A549 (cell line): ENCODE measurements around the gene SORL1-AS1.

ENCODE experiments used
- ATAC-seq, 2 experiments: fragments of 200-7000 bp in 1 of 2; fragments of >200 bp in 1 of 2; cut with Nextera tagmentation in 1 of 2; cut with Tn5 transposase in 1 of 2; 3 replicates each; pipeline versions ENCODE4 v1.8.0 to v1.9.1; 2018 to 2020; ENCODE audit warnings: mild to moderate bottlenecking in 1 of 2, moderate library complexity in 1 of 2
- CTCF ChIA-PET: fragments of 300-600 bp; sonication (Branson Sonifier 250); formaldehyde crosslinking; extraction: SDS; loops from one replicate; lab custom pipeline; 2021; ENCODE audit warnings: antibody characterized with exemption, inconsistent platforms; lab: Yijun Ruan, JAX
- POLR2A ChIA-PET: fragments of 350-600 bp; formaldehyde crosslinking; extraction: SDS; loops from one replicate; lab custom pipeline; 2021; ENCODE audit warnings: antibody characterized with exemption, inconsistent platforms; lab: Yijun Ruan, JAX
- DNase-seq, 2 experiments: peaks; one replicate each; pipeline versions ENCODE4 v3.0.0 to v3.0.0-alpha.2; 2011 to 2016; ENCODE audit warnings: low read depth in 1 of 2, low spot score in 1 of 2
- FAIRE-seq: peaks from 2 replicates; lab custom pipeline; 2011; peaks lifted over from hg19 to GRCh38; lab: Jason Lieb, UNC
- H3K27ac ChIP-seq, 2 experiments: fragments of >200 bp; sonication (Bioruptor Twin); formaldehyde crosslinking; 3 replicates each; pipeline ENCODE4 v1.5.1; 2016 to 2017
- H3K4me1 ChIP-seq: fragments of >200 bp; sonication (Bioruptor Twin); formaldehyde crosslinking; 3 replicates; pipeline ENCODE4 v1.6.1; 2016
- H3K4me2 ChIP-seq: fragments of >200 bp; sonication (Bioruptor Twin); formaldehyde crosslinking; 3 replicates; pipeline ENCODE4 v1.6.1; 2016
- H3K4me3 ChIP-seq: fragments of >200 bp; sonication (Bioruptor Twin); formaldehyde crosslinking; 3 replicates; pipeline ENCODE4 v1.5.1; 2016
- H3K9me3 ChIP-seq: fragments of >200 bp; sonication (Bioruptor Twin); formaldehyde crosslinking; 3 replicates; pipeline ENCODE4 v1.6.1; 2016
- BHLHE40 ChIP-seq: IDR thresholded peaks from 2 replicates; pipeline ENCODE4 v1.6.1; 2012; ENCODE audit warnings: low read depth, low read length, inconsistent platforms
- CBX2 ChIP-seq: fragments of 200-600 bp; sonication (generic); IDR thresholded peaks from 2 replicates; pipeline ENCODE4 v1.6.1; 2016; ENCODE audit warnings: low read depth, mild to moderate bottlenecking, borderline replicate concordance
- CBX8 ChIP-seq: fragments of 200-600 bp; sonication (generic); IDR thresholded peaks from 2 replicates; pipeline ENCODE4 v1.6.1; 2016
- EHF ChIP-seq: fragments of 250-450 bp; sonication (Bioruptor Pico); IDR thresholded peaks from 2 replicates; pipeline ENCODE4 v1.5.0; 2020; ENCODE audit warnings: mild to moderate bottlenecking
- EHMT2 ChIP-seq: fragments of 200-600 bp; sonication (generic); IDR thresholded peaks from 2 replicates; pipeline ENCODE4 v1.6.1; 2016; ENCODE audit warnings: antibody characterized with exemption, low read depth, mild to moderate bottlenecking, moderate library complexity
- ESRRA ChIP-seq: fragments of 150-350 bp; IDR thresholded peaks from 2 replicates; pipeline ENCODE4 v1.6.1; 2014; ENCODE audit warnings: mild to moderate bottlenecking, low read length, borderline replicate concordance
- HDAC2 ChIP-seq: fragments of 200-600 bp; sonication (generic); IDR thresholded peaks from 2 replicates; pipeline ENCODE4 v1.6.1; 2016
- HOXA7 ChIP-seq: fragments of 250-450 bp; sonication (Bioruptor Pico); IDR thresholded peaks from 2 replicates; pipeline ENCODE4 v1.5.0; 2020; ENCODE audit warnings: mild to moderate bottlenecking, moderate library complexity
- HOXB13 ChIP-seq: fragments of 250-450 bp; sonication (Bioruptor Pico); IDR thresholded peaks from 2 replicates; pipeline ENCODE4 v1.5.0; 2020; ENCODE audit warnings: low read depth, mild to moderate bottlenecking, moderate library complexity
- HOXB5 ChIP-seq: fragments of 250-450 bp; sonication (Bioruptor Pico); IDR thresholded peaks from 2 replicates; pipeline ENCODE4 v1.5.0; 2020; ENCODE audit warnings: mild to moderate bottlenecking, moderate library complexity
- JUN ChIP-seq, 2 experiments: fragments of >200 bp; sonication (Bioruptor Twin); formaldehyde crosslinking; IDR thresholded peaks; 2 replicates in 1 of 2; 3 replicates in 1 of 2; pipeline ENCODE4 v1.6.1; 2016 to 2017
- KDM1A ChIP-seq: fragments of 200-600 bp; sonication (generic); IDR thresholded peaks from 2 replicates; pipeline ENCODE4 v1.6.1; 2016; ENCODE audit warnings: low read depth, mild to moderate bottlenecking
- MAFK ChIP-seq: fragments of 450-650 bp; IDR thresholded peaks from 2 replicates; pipeline ENCODE4 v1.6.1; 2014; ENCODE audit not compliant: partially characterized antibody
- NFE2L2 ChIP-seq: fragments of 150-350 bp; conservative IDR thresholded peaks from 2 replicates; pipeline ENCODE4 v1.6.1; 2014; ENCODE audit warnings: low read length
- NR3C1 ChIP-seq: fragments of >200 bp; sonication (Bioruptor Twin); formaldehyde crosslinking; IDR thresholded peaks from 3 replicates; pipeline ENCODE4 v1.6.1; 2017
- POLR2A ChIP-seq: IDR thresholded peaks from 2 replicates; pipeline ENCODE4 v1.6.1; 2012; ENCODE audit warnings: mild to moderate bottlenecking, low read length
- RAD21 ChIP-seq, 2 experiments: fragments of >200 bp in 1 of 2; sonication (Bioruptor Twin) in 1 of 2; formaldehyde crosslinking in 1 of 2; IDR thresholded peaks in 1 of 2; conservative IDR thresholded peaks in 1 of 2; 2 replicates in 1 of 2; 3 replicates in 1 of 2; pipeline ENCODE4 v1.6.1; 2012 to 2018; ENCODE audit warnings: inconsistent platforms in 1 of 2
- RCOR1 ChIP-seq: fragments of 150-350 bp; IDR thresholded peaks from 2 replicates; pipeline ENCODE4 v1.6.1; 2014; ENCODE audit warnings: antibody characterized with exemption, low read length, low read depth
- RFX5 ChIP-seq: fragments of 450-650 bp; IDR thresholded peaks from 2 replicates; pipeline ENCODE4 v1.7.1; 2014; ENCODE audit warnings: antibody characterized with exemption, mild to moderate bottlenecking, moderate library complexity
- RNF2 ChIP-seq: fragments of 200-600 bp; sonication (generic); IDR thresholded peaks from 2 replicates; pipeline ENCODE4 v1.6.1; 2016; ENCODE audit warnings: low read depth, mild to moderate bottlenecking, antibody characterized with exemption, moderate library complexity, borderline replicate concordance
- SREBF2 ChIP-seq: fragments of 450-650 bp; IDR thresholded peaks from 2 replicates; pipeline ENCODE4 v1.6.1; 2014; ENCODE audit warnings: mild to moderate bottlenecking, moderate library complexity
- TFCP2L1 ChIP-seq: fragments of 250-450 bp; sonication (Bioruptor Pico); IDR thresholded peaks from 2 replicates; pipeline ENCODE4 v1.5.0; 2021; ENCODE audit warnings: mild to moderate bottlenecking
- ZFP36 ChIP-seq: fragments of 450-650 bp; IDR thresholded peaks from 2 replicates; pipeline ENCODE4 v1.6.1; 2014; ENCODE audit warnings: borderline replicate concordance; ENCODE audit not compliant: partially characterized antibody
- ZNF302 ChIP-seq: fragments of 250-450 bp; sonication (Bioruptor Pico); IDR thresholded peaks from 2 replicates; pipeline ENCODE4 v1.9.0; 2021; ENCODE audit warnings: inconsistent platforms, mild to moderate bottlenecking, moderate library complexity
- WGBS: methylation state at CpG from one replicate; pipeline ENCODE4 v1.1.6; 2017; ENCODE audit errors: missing lambda C conversion rate; 5-methylcytosine and 5-hydroxymethylcytosine counted together
- TF ChIP-seq, protein P1 (sequence below): fragments of 250-450 bp; sonication (Bioruptor Pico); IDR thresholded peaks from 2 replicates; pipeline ENCODE4 v1.5.0; 2021; ENCODE audit warnings: mild to moderate bottlenecking, moderate library complexity, borderline replicate concordance
- TF ChIP-seq, protein P2 (sequence below): fragments of >200 bp; sonication (Bioruptor Twin); formaldehyde crosslinking; IDR thresholded peaks from 3 replicates; pipeline ENCODE4 v1.5.1; 2016
- TF ChIP-seq, protein P3 (sequence below): IDR thresholded peaks from 2 replicates; pipeline ENCODE4 v1.6.1; 2012
- TF ChIP-seq, protein P4 (sequence below): fragments of >200 bp; sonication (Bioruptor Twin); formaldehyde crosslinking; IDR thresholded peaks from 2 replicates; pipeline ENCODE4 v1.6.1; 2016
- TF ChIP-seq, protein P5 (sequence below): IDR thresholded peaks from 2 replicates; pipeline ENCODE4 v1.6.1; 2012; ENCODE audit warnings: low read depth, borderline replicate concordance
- TF ChIP-seq, protein P6 (sequence below): fragments of 150-350 bp; IDR thresholded peaks from 2 replicates; pipeline ENCODE4 v1.6.1; 2014; ENCODE audit warnings: low read depth, mild to moderate bottlenecking, low read length

The SORL1-AS1 gene

DNA sequence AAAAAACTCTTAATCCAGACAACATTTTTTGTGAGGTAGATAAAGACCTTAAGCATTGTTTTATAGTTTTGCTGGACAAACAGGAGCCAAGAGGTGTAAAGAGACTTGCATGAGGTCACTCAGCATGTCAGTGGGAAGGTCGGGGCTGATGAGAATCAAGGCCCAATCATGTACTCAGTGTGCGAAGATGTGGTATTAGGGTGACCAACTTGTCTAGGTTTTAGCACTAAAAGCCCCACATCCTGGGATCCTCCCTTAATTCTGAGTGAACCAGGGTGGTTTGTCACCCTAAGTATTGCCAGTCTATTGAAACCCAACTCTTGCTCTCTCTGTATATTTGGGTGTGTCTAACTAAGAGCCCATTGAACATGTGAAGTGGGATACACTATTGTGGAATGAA lies 19.5 kb upstream of the SORL1-AS1 start:
- Histone ChIP-seq H3K4me3 (no peak overlapping the region), H3K27ac (no peak overlapping the region), H3K4me2 (no peak overlapping the region), H3K9me3 (no peaks in the 10 kb centered on the region), H3K4me1 (peaks cover 15% of the 10 kb centered on the region)
- 68% methylated on average over 2 of the region's 2 CpGs for WGBS
- ATAC-seq (no peak), FAIRE-seq (no peak), DNase-seq (no peak)
- TF ChIP-seq NR3C1 = no peak
- TF ChIP-seq JUN (IDR thresholded peaks at IDR 0.05) = no peak
- TF ChIP-seq POLR2A = no peak
- no peak for TF ChIP-seq SREBF2
- no peak for TF ChIP-seq HDAC2
- TF ChIP-seq, protein P1, sequence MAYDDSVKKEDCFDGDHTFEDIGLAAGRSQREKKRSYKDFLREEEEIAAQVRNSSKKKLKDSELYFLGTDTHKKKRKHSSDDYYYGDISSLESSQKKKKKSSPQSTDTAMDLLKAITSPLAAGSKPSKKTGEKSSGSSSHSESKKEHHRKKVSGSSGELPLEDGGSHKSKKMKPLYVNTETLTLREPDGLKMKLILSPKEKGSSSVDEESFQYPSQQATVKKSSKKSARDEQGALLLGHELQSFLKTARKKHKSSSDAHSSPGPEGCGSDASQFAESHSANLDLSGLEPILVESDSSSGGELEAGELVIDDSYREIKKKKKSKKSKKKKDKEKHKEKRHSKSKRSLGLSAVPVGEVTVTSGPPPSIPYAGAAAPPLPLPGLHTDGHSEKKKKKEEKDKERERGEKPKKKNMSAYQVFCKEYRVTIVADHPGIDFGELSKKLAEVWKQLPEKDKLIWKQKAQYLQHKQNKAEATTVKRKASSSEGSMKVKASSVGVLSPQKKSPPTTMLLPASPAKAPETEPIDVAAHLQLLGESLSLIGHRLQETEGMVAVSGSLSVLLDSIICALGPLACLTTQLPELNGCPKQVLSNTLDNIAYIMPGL (CRISPR knock-in tag) = no peak
- TF ChIP-seq, protein P2, sequence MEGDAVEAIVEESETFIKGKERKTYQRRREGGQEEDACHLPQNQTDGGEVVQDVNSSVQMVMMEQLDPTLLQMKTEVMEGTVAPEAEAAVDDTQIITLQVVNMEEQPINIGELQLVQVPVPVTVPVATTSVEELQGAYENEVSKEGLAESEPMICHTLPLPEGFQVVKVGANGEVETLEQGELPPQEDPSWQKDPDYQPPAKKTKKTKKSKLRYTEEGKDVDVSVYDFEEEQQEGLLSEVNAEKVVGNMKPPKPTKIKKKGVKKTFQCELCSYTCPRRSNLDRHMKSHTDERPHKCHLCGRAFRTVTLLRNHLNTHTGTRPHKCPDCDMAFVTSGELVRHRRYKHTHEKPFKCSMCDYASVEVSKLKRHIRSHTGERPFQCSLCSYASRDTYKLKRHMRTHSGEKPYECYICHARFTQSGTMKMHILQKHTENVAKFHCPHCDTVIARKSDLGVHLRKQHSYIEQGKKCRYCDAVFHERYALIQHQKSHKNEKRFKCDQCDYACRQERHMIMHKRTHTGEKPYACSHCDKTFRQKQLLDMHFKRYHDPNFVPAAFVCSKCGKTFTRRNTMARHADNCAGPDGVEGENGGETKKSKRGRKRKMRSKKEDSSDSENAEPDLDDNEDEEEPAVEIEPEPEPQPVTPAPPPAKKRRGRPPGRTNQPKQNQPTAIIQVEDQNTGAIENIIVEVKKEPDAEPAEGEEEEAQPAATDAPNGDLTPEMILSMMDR = no peak
- no peak for TF ChIP-seq TFCP2L1 (CRISPR knock-in tag)
- no peak for TF ChIP-seq EHF (CRISPR knock-in tag)
- TF ChIP-seq RAD21 (conservative IDR thresholded peaks at IDR 0.05 in 1 of 2, IDR thresholded peaks at IDR 0.05 in 1 of 2) = no peak
- TF ChIP-seq KDM1A = no peak
- TF ChIP-seq, protein P3, sequence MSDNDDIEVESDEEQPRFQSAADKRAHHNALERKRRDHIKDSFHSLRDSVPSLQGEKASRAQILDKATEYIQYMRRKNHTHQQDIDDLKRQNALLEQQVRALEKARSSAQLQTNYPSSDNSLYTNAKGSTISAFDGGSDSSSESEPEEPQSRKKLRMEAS = no peak
- CTCF ChIA-PET = no interaction called here
- POLR2A ChIA-PET = no interaction called here

DNA sequence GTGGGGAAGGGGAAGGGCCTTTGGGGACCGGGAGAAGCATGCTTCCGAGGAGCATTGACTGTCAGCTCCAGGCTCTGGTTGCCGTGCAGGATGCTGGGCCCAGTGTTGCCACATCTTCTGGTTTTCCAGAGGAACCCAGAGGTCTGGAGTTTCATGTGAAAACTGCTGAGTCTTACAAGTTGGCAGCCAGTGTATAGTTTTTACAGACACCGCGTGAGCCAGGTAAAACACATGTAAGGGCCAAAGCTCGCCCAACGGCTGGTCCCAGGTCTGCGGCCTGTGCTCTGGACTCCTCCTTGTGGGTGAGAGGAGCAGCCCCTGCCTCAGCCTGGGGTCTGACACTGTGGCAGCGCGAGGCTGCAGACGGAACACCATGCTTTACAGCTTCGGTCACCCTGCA lies 18.4 kb upstream of the SORL1-AS1 start:
- ChIA-PET POLR2A (no interaction called here), CTCF (interaction anchor here (0.5 kb wide), 1 partner anchor 219 kb away, joined by 4 read pairs; no protein-coding TSS in a partner anchor)
- Histone ChIP-seq H3K4me2 (no peak overlapping the region), H3K27ac (no peak overlapping the region), H3K4me1 (peaks cover 17% of the 10 kb centered on the region), H3K4me3 (no peak overlapping the region), H3K9me3 (no peaks in the 10 kb centered on the region)
- ATAC-seq (no peak), DNase-seq (no peak), FAIRE-seq (no peak)
- 93% methylated on average over 12 of the region's 12 CpGs for WGBS
- TF ChIP-seq EHMT2 = no peak
- no peak for TF ChIP-seq RFX5
- no peak for TF ChIP-seq MAFK
- TF ChIP-seq RCOR1 = no peak
- TF ChIP-seq, protein P4, sequence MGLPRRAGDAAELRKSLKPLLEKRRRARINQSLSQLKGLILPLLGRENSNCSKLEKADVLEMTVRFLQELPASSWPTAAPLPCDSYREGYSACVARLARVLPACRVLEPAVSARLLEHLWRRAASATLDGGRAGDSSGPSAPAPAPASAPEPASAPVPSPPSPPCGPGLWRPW = no peak
- TF ChIP-seq HOXB5 (CRISPR knock-in tag) = no peak
- TF ChIP-seq HOXA7 = no peak
- TF ChIP-seq EHF (CRISPR knock-in tag) = no peak
- no peak for TF ChIP-seq BHLHE40
- TF ChIP-seq, protein P5, sequence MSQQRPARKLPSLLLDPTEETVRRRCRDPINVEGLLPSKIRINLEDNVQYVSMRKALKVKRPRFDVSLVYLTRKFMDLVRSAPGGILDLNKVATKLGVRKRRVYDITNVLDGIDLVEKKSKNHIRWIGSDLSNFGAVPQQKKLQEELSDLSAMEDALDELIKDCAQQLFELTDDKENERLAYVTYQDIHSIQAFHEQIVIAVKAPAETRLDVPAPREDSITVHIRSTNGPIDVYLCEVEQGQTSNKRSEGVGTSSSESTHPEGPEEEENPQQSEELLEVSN = no peak
- TF ChIP-seq RNF2 = no peak
- TF ChIP-seq ZFP36 = no peak
- TF ChIP-seq ESRRA = no peak
- no peak for TF ChIP-seq ZNF302 (CRISPR knock-in tag)
- no peak for TF ChIP-seq CBX8
- TF ChIP-seq, protein P6, sequence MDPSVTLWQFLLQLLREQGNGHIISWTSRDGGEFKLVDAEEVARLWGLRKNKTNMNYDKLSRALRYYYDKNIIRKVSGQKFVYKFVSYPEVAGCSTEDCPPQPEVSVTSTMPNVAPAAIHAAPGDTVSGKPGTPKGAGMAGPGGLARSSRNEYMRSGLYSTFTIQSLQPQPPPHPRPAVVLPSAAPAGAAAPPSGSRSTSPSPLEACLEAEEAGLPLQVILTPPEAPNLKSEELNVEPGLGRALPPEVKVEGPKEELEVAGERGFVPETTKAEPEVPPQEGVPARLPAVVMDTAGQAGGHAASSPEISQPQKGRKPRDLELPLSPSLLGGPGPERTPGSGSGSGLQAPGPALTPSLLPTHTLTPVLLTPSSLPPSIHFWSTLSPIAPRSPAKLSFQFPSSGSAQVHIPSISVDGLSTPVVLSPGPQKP = no peak
- no peak for TF ChIP-seq NFE2L2
- no peak for TF ChIP-seq CBX2
- no peak for TF ChIP-seq HDAC2
- TF ChIP-seq HOXB13 (CRISPR knock-in tag) = no peak
